Measurements from ENCODE around the gene MICB. TPM values are rescaled to one million over a fixed set of nuclear protein-coding genes. Genes with fewer than 3 reads are reported as not detected.

MICB gene
- total and polyA plus RNA-seq, 9 of the 15 experiments (the other 6 are each of a cell fraction or from before 2014, with no cell fraction given): 13.3 to 34.5 (median 19.8) TPM

- TF ChIP-seq DEAF1 (CRISPR knock-in tag; IDR thresholded peaks at IDR 0.05) (peak; percentile 5; the same call in 1 of the 2 replicates), KDM5B (IDR thresholded peaks at IDR 0.05; ENCODE audit: insufficient replicate concordance, low read depth, low read length) (peak; percentile 97), POLR2H (tag; IDR thresholded peaks at IDR 0.05; ENCODE audit: low read depth) (peak; percentile 97), ZNF134 (CRISPR knock-in tag; conservative IDR thresholded peaks at IDR 0.05) (0 out of 2 replicates have a peak, but pooled peaks have one; percentile 36), HDAC8 (tag; IDR thresholded peaks at IDR 0.05) (no peak), SLC30A9 (CRISPR knock-in tag; IDR thresholded peaks at IDR 0.05) (no peak), RREB1 (CRISPR knock-in tag; IDR thresholded peaks at IDR 0.05) (peak; percentile 76), ZC3H8 (IDR thresholded peaks at IDR 0.05) (peak; percentile 67; the same call in 1 of the 2 replicates), LEF1 (IDR thresholded peaks at IDR 0.05) (peak; percentile 70), ZNF316 (IDR thresholded peaks at IDR 0.05) (peak; percentile 73), LCOR (CRISPR knock-in tag; IDR thresholded peaks at IDR 0.05) (peak; percentile 93), MAX (CRISPR knock-in tag; IDR thresholded peaks at IDR 0.05) (peak; percentile 79), IRF2 (CRISPR knock-in tag; IDR thresholded peaks at IDR 0.05) (no peak), ZNF830 (CRISPR knock-in tag; IDR thresholded peaks at IDR 0.05) (peak; percentile 90), MCM2 (IDR thresholded peaks at IDR 0.05; ENCODE audit: low read depth) (no peak), NRF1 (conservative IDR thresholded peaks at IDR 0.05 in 1 of 2, IDR thresholded peaks at IDR 0.05 in 1 of 2) (peak; percentile 95 to 96), ZNF280B (CRISPR knock-in tag; IDR thresholded peaks at IDR 0.05) (no peak), DPF2 (IDR thresholded peaks at IDR 0.05) (peak; percentile 10), KAT2B (IDR thresholded peaks at IDR 0.05; ENCODE audit: low read depth, low read length) (peak; percentile 99)
Observed at GRCh38 chr6:31541658-31542521, 43.9 kb downstream of the MICB start, which contains the start of gene DDX39B (continued).

Measured in K562 (cell line).